Tibial artery (tissue), 4 donors: ENCODE data around the gene SCN9A.

Experiments
- DNase-seq, 2 donors: peaks; one replicate each; pipeline ENCODE4 v3.0.0-alpha.2; 2019
- H3K27ac ChIP-seq, 2 donors: fragments of 200-600 bp; sonication (generic) in 1 of 2; 1 replicate in 1 of 2; 2 replicates in 1 of 2; pipeline ENCODE4 v1.5.1; 2018 to 2019; ENCODE audit warnings: mild to moderate bottlenecking in 1 of 2
- H3K27me3 ChIP-seq, 2 donors: fragments of 200-600 bp; sonication (generic) in 1 of 2; one replicate each; pipeline versions ENCODE4 v1.5.1 to v1.6.0; 2016 to 2019
- H3K36me3 ChIP-seq, 3 donors: fragments of 200-600 bp; sonication (generic) in 2 of 3; one replicate each; pipeline ENCODE4 v1.5.1; 2016 to 2019; ENCODE audit warnings: mild to moderate bottlenecking in 2 of 3
- H3K4me1 ChIP-seq, 4 donors: fragments of 200-600 bp; sonication (generic) in 2 of 4; 1 replicate in 3 of 4; 2 replicates in 1 of 4; pipeline ENCODE4 v1.5.1; 2016 to 2019
- H3K4me3 ChIP-seq, 2 donors: fragments of 200-600 bp; sonication (generic) in 1 of 2; 1 replicate in 1 of 2; 2 replicates in 1 of 2; pipeline ENCODE4 v1.5.1; 2018 to 2019; ENCODE audit warnings: mild to moderate bottlenecking in 2 of 2
- H3K9me3 ChIP-seq, 3 donors: fragments of 200-600 bp; sonication (generic) in 1 of 3; one replicate each; pipeline ENCODE4 v1.5.1; 2016 to 2019
- intact Hi-C: fragments of 100-400 bp; cut with DNase I; formaldehyde crosslinking; loops from one replicate; pipeline ENCODE4 v1.15.0; 2023; ENCODE audit warnings: low total_unique reads
- TF ChIP-seq, protein P1 (sequence below), 2 experiments: fragments of 200-600 bp in 1 of 2; fragments of 450-650 bp in 1 of 2; IDR thresholded peaks; one replicate each; pipeline ENCODE4 v1.5.1; 2017 to 2019; ENCODE audit warnings: antibody characterized with exemption in 2 of 2, mild to moderate bottlenecking in 1 of 2, moderate library complexity in 1 of 2

The SCN9A gene

DNA sequence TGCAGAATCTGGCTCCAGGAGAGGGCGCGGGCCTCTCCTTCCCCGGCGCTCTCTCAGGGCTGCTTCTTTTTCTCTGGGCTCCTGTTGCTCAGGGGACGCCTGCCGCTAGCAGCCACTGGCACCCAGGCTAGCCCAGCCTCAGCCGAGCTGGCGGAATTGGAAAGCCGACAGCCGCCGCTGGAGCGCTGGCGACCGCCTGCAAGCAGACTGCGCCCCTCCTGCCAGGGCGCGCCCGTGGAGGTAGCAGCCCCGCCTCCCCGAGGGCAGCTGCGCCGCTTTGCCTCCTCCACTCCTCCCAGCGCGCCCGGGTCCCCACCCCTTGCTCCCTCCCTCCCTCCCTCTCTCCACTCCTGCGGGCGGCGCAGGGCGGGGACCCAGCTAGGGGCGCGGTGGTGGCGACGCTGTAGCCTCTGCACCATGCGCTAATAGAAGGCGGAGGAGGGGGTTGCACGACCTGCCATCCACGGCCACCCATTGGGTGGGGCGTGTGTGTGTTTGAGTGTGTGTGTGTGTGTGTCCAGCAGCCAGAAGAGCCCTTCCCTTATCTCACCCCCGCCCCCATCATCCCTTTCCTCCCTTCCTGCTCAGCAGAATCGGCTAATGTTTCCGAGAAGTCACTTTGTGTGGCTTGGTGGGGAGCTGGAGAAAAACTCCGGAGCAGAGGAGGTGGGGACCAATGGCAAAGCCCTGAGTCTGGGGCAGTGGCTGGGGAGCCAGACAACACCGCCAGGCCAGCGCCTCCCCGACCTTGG, at the start of gene SCN9A:
Gene SCN9A, minus strand, starts transcription at position 209 of the 752 bp plus-strand sequence. CDS start 64,188 bp downstream, outside the sequence.
- Histone ChIP-seq H3K4me1 (peaks cover 0 to 12% (median 8%) of the 10 kb centered on the region in 4 donors), H3K36me3 (no peaks in the 10 kb centered on the region), H3K27me3 (no peaks in the 10 kb centered on the region), H3K27ac (peak within 1 kb of the TSS; percentile 50 to 62), H3K9me3 (no peaks in the 10 kb centered on the region), H3K4me3 (peak within 1 kb of the TSS; percentile 53 to 65)
- TF ChIP-seq, protein P1, sequence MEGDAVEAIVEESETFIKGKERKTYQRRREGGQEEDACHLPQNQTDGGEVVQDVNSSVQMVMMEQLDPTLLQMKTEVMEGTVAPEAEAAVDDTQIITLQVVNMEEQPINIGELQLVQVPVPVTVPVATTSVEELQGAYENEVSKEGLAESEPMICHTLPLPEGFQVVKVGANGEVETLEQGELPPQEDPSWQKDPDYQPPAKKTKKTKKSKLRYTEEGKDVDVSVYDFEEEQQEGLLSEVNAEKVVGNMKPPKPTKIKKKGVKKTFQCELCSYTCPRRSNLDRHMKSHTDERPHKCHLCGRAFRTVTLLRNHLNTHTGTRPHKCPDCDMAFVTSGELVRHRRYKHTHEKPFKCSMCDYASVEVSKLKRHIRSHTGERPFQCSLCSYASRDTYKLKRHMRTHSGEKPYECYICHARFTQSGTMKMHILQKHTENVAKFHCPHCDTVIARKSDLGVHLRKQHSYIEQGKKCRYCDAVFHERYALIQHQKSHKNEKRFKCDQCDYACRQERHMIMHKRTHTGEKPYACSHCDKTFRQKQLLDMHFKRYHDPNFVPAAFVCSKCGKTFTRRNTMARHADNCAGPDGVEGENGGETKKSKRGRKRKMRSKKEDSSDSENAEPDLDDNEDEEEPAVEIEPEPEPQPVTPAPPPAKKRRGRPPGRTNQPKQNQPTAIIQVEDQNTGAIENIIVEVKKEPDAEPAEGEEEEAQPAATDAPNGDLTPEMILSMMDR (IDR thresholded peaks at IDR 0.05), result no peak
- DNase-seq, result peak; percentile 66 to 79
- intact Hi-C loops, result loop anchor here (10.0 kb wide), 1 partner anchor 311 kb away; no protein-coding TSS in a partner anchor

DNA sequence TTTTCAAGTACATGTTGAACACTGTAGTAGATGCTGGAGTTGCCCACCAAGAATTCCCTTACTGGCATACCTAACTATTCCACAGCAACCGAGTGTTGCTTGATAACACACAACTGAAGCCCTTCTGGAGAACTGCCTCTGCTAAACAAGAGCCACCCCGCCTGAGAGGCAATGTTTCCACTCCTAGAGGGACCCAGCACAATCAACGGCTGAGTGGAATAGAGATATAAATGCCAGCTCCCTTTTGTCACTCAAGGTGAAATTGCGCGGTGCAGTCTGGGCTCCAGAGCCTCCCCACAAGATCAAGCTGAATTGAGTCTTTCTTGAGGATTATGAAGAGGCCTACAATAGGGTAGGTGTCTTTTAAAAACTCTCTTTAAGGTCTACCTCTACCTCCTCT, 49.1 kb upstream of the SCN9A start:
- TF ChIP-seq, protein P1 (IDR thresholded peaks at IDR 0.05), result no peak
- no peaks in the 10 kb centered on the region for H3K4me1 ChIP-seq
- no peaks in the 10 kb centered on the region for H3K36me3 ChIP-seq
- DNase-seq, result no peak
- intact Hi-C loops, result no loop called here
- no peaks in the 10 kb centered on the region for H3K9me3 ChIP-seq
- H3K27me3 ChIP-seq, result no peaks in the 10 kb centered on the region
- H3K27ac ChIP-seq, result no peak overlapping the region
- H3K4me3 ChIP-seq, result no peak overlapping the region

DNA sequence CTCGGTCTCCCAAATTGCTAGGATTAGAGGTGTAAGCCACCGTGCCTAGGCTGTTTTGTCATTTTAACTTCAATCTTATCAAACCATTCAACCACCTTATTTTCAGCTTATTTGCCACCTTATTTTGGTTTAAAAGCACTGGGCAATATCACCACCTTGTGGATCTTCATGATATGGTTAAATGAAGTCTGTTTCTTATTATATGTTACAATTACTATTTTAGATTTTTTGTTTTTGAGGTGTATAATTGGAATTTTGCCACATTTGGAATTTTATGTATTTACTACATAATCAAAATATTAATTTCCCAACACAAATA, 43.8 kb upstream of the SCN9A start:
- intact Hi-C loops, result loop anchor here (2.0 kb wide), 1 partner anchor 57 kb away; no protein-coding TSS in a partner anchor
- Histone ChIP-seq H3K4me1 (no peaks in the 10 kb centered on the region), H3K36me3 (no peaks in the 10 kb centered on the region), H3K27me3 (no peaks in the 10 kb centered on the region), H3K27ac (no peak overlapping the region), H3K4me3 (no peak overlapping the region), H3K9me3 (no peaks in the 10 kb centered on the region)
- DNase-seq, result no peak
- TF ChIP-seq, protein P1 (IDR thresholded peaks at IDR 0.05), result no peak

DNA sequence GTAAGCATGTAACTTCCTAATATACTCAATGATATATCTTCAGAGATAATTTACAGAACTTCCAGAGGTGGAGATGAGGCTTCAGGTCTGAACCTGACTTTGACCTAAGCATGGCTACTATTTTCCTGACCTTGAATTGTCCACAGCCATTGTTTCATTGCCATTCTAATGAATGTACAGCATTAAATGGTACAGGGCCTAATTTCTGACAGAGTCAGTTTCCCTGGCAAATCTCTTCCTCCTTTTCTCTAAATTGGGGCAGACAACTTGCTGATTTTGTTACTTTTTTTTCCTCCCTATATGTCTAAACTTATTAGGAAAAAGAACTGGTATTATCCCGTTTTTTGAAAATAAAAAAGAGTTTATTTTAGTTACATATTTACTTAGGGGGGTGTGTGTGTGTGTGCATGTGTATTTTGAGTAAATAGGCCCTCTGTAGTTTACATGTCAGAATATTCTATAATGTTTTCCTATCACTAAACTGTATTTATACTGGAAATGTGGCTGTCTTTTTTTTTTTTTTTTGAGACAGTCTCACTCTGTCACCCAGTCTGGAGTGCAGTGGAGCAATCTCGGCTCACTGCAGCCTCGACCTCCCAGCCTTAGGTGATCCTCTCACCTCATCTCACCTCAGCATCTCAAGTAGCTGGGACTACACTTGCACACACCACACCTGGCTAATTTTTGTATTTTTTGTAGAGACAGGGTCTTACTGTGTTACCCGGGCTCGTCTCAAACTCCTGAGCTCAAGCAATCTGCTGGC, 43.3 kb upstream of the SCN9A start:
- H3K27me3 ChIP-seq, result no peaks in the 10 kb centered on the region
- DNase-seq, result no peak
- H3K9me3 ChIP-seq, result no peaks in the 10 kb centered on the region
- no peaks in the 10 kb centered on the region for H3K36me3 ChIP-seq
- H3K4me1 ChIP-seq, result no peaks in the 10 kb centered on the region
- H3K4me3 ChIP-seq, result no peak overlapping the region
- intact Hi-C loops, result loop anchor here (2.0 kb wide), 1 partner anchor 56 kb away; no protein-coding TSS in a partner anchor
- H3K27ac ChIP-seq, result no peak overlapping the region
- TF ChIP-seq, protein P1 (IDR thresholded peaks at IDR 0.05), result no peak

DNA sequence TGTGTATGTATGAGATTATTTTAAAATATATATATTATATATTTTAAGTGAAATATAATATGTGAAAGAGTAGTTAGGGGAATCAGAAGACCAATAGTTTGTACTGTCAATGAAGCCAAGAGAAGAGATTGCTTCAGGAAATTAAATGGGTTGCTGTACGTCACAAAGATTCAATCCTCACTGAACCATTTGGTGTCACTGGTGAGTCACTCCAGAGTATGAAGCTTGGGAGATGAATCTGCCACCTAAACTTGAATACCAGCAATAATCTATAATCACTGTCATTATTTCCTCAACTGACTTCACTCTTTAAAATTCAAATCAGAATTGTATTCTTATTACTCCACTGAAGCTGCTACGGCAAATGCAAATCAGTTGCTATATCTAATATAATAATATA, 41.9 kb upstream of the SCN9A start:
- Histone ChIP-seq H3K9me3 (no peaks in the 10 kb centered on the region), H3K4me1 (no peaks in the 10 kb centered on the region), H3K4me3 (no peak overlapping the region), H3K36me3 (no peaks in the 10 kb centered on the region), H3K27ac (no peak overlapping the region), H3K27me3 (no peaks in the 10 kb centered on the region)
- TF ChIP-seq, protein P1 (IDR thresholded peaks at IDR 0.05), result no peak
- intact Hi-C loops, result loop anchor here (2.0 kb wide), 1 partner anchor 55 kb away; no protein-coding TSS in a partner anchor
- DNase-seq, result no peak
